GM20431 (cell line): ENCODE data around the gene CYP51A1.
"Not testable (repeated sequence)": the region's sequence is repeated elsewhere in the genome, so short reads cannot be mapped to it uniquely, and the experiment has no call there.

Source experiments
- in situ Hi-C: fragments of 300-500 bp; cut with MseI, MboI; formaldehyde crosslinking; loops from one replicate; pipeline ENCODE4 v1.15.0; 2020; ENCODE audit warnings: low sequenced_read_pairs; ENCODE audit not compliant: unreplicated experiment

CYP51A1 gene

DNA sequence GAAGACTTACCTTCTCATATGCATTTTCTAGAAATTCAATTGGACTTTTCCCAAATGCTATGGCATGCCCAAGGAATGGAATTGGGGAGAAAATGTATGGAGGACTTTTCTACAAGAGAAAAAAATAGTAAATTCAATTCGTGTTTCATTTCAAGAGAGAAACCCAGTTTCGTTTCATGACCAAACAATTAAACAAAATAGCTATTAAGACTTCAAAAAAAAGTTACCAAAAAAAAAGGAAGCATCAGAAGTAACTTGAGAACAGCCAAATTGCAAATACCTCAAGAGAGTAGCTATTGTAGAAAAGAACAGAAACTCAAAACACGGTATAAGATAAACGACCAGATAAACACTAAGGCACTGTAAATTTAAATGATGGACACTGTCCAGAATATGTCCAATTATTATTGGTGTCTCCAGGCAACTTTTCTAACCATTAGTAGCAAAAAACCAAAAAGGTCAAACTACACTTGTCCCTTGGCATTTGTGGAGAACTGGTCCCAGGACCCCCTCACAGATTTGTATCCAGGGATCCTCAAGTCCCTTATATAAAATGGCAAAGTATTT lies 2.4 kb downstream of the CYP51A1 start:
- in situ Hi-C loops, result no loop called here

DNA sequence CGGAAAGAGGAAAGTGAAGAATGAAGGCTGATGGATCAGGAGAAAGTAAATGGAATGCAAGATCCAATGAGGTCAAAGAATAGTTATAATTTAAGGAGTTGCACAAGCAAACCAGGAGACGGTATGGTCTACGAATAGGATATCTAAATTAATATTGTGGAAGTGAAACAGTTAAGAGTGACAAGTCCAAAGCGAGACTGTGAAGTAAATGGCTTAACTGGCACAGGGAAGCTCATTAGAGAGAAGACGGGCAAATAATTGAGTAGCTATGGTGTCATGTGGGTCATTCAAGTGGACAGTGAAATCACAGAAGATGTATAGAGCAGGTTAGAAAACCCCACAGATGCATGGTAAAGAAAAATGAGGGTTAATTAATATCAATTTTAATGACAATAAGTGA lies 3.2 kb downstream of the CYP51A1 start:
- in situ Hi-C loops, result no loop called here

DNA sequence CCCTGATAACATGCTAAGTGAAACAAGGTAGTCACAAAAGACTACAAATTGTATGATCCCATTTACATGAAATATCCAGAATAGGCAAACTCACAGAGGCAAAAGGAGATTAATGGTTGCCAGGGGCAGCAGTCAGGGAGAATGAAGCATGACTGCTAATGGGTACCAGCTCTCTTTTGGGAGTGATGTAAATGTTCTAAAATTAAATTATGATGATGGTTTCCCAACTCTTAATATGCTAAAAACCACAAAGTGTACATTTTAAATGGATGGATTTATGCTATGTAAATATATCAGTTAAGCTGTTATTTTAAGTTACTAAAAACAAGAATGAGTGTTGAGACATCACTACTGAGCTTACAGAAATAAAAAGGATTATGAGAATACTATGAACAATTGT lies 12.6 kb downstream of the CYP51A1 start:
- in situ Hi-C loops, result no loop called here

DNA sequence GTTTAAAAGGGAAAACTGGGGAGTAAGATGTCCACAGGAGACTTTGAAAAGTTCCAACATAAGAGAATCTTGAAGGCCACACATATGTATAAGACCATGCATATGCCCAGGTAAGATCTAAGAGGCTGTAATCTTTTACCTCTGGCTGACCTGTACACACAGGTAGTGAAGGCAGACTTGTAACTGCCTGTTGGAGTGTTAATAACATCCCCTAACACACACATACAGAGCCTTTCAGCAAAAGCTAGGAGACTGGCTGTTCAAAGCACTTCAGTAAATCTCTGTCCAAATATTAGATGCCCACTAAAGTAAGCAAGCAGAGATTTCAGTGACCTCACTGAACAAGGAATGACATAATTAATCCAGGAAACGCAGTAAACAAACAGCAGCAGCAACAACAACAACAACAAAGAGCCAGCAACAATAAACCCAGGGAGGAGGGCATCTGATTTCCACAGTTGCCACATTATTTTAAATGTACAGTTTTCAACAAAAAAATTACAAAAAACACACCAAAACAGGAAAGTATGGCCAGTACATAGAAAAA lies 15.0 kb downstream of the CYP51A1 start:
- in situ Hi-C loops, result no loop called here

DNA sequence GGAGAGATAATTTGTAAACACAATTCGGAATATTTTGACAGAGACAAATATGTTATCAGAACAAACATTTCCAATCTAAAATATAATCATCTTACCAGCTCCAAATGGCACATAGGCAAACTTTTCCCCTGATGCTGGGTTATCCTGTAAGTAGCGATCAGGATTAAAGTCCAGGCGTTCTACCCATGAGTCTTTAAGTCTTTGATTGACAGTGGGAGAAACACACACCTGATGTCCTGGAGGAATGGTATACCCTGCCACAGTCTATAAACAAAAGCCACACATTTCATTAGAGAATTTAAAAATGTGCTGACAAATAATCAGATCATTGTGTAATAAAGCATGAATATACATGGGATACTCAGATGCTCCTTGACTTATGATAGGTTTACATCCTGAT lies 17.3 kb downstream of the CYP51A1 start:
- in situ Hi-C loops, result no loop called here

DNA sequence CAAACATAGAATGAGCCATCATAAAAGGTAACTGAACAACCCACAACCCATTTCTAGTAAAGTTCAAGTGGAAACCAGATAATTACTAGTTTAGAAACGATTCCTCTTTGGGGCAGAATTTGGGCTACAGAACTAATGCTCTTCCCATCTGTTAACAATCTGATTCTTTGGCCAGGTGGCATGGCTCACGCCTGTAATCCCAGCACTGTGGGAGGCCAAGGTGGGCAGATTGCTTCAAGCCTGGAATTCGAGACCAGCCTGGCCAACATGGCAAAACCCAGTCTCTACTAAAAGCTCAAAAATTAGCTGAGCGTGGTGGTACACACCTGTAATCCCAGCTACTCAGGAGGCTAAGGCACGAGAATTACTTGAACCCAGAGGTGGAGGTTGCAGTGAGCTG lies 18.5 kb downstream of the CYP51A1 start:
- in situ Hi-C loops, result no loop called here

DNA sequence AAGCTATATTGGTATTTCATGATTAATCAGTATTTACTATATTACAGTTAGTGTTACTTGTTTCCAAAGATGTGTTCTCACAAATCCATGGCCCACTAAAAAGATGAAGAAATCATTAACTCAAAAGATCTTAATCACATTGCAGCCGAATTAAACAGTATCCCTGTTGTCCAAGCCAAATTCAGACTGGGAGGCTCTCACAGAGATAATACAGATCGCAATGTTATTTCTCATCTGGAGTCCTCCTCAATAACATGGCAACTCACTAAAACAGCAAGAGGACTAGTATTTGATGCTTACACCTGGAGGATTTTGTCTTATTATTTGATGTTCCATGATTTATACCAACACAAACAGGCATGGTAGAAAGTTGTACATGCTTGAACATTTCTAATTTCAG lies 23.4 kb downstream of the CYP51A1 start:
- in situ Hi-C loops, result no loop called here

DNA sequence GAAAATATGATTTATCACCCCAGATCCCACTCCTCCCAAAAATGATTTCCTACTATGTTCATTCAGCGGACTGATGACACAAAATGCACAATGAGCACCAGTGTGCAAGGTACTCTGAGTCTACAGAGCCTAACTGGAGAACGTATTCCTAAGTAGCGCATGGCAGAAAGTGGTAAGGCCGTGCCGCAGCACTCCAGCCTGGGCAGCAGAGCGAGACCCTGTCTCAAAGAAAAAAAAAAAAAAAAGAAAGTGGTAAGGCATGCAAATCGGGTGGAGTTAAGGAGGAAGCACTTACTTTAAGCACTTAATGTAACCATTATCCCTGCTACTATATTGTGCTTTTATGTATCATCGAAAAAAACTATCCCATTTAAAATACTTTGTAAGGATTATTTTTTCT lies 25.5 kb downstream of the CYP51A1 start:
- in situ Hi-C loops, result no loop called here

DNA sequence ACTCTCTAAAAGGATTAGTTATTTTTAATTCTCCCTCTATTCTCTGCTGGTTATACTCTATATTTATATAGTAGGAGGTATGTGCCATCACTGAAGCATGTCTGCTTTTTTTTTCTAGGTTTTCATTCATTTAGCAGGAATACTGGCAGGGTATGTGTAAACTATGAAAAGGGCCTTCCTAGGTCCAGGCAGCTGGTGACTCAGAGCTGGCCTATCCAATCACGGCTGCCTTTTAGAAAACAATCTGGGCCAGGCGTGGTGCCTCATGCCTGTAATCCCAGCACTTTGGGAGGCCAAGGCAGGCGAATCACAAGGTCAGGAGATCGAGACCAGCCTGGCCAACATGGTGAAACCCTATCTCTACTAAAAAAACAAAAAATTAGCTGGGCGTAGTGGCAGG lies 31.4 kb downstream of the CYP51A1 start:
- in situ Hi-C loops, result not testable (repeated sequence)

DNA sequence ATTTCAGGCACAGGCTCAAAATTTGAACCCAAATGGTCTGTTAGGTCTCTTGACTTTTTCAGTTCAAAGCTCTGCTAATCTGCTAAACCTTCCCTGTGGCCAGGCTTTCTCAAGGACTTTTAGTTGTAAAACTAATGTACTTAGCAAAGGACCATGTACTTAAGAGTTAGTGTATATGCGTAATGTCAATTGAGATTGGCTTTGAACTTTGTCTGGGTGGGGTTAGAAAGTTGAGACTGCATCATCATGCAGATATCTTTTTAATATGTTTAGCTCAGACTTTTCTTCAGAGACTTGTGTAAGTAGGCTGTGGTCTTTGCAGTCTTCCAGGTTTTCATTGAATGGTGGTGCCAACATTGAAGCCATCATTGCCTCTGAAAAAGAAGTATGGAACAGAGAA lies 33.7 kb downstream of the CYP51A1 start:
- in situ Hi-C loops, result no loop called here

DNA sequence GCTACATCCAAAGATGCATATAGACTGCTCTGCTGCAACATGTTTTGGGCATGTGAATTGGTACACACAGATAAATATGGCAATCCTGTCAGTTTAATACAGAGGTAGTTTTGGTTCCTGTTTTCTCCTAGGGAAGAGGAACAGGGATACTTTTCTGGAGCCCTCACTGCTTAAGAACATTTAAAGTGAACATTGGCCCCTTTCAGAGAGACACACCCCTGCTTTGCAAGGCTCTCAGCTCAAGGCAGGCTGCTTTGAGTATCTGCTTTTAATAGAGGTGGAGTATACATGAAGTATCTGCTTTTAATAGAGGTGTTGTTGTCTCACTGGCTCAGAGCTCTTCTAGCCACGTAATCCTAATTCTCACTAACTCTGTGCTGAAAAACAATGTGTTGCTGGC lies 38.9 kb downstream of the CYP51A1 start:
- in situ Hi-C loops, result no loop called here

DNA sequence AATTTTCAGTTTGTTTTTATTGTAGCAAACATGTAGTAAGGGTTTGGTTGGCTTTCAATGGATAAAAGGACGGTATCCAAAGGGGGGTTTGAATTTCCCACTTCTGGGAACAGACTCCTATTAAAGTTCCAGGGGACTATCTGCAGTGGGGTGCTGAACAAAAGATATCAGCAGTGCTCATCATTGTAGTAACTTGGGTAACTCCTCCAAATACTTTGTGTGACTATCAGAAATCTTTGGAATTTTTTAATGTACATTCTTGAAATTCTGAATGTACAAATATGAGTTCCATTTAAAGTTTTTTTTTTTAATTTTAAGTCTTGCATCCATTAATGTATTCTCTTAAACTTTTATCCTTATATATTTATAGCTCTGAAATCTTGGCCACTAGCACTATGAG lies 42.1 kb downstream of the CYP51A1 start:
- in situ Hi-C loops, result no loop called here

DNA sequence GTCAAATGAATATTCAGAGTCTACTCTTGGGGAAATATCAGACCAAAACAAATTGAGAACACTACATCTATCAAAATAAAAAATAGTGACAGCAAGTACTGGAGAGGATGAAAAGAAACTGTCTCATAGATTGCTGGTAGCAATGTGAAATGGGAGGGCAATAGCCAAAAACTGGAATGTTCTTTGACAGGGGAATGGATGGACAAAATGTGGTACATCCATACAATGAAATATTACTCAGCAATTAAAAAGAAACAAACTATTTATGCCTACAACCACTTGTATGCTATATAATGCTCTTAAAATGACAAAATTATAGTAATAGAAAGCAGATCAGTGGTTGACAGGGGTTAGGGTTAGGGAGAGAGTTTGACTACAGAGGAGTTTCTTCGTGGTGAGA lies 46.0 kb downstream of the CYP51A1 start:
- in situ Hi-C loops, result no loop called here

DNA sequence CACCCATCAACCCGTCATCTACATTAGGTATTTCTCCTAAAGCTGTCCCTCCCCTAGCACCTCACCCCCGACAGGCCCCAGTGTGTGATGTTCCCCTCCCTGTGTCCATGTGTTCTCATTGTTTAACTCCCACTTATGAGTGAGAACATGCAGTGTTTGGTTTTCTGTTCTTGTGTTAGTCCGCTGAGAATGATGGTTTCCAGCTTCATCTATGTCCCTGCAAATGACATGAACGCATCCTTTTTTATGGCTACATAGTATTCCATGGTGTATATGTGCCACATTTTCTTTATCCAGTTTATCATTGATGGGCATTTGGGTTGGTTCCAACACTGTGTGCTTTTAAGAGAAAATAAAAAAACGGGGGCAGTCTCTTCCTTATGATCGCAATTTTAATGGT lies 50.4 kb downstream of the CYP51A1 start:
- in situ Hi-C loops, result not testable (repeated sequence)

DNA sequence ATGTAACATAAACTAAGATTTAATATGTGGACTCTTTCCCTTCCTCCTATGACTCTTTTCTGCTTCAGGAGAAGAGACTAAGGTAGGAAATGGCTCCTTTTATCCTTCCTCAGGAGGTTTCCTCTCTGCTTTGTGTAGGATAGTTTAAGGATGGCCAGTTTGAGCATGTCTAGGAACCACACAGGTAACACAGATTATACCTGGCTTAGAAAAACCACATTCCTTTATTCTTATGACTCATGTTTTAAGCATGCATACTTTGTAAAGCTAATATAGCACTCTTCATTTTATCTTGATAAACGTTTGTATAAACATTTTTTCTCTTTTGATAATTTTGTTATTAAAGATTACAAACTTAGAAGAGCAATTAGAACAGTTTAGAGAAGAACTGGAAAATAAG lies 57.8 kb downstream of the CYP51A1 start:
- in situ Hi-C loops, result no loop called here

DNA sequence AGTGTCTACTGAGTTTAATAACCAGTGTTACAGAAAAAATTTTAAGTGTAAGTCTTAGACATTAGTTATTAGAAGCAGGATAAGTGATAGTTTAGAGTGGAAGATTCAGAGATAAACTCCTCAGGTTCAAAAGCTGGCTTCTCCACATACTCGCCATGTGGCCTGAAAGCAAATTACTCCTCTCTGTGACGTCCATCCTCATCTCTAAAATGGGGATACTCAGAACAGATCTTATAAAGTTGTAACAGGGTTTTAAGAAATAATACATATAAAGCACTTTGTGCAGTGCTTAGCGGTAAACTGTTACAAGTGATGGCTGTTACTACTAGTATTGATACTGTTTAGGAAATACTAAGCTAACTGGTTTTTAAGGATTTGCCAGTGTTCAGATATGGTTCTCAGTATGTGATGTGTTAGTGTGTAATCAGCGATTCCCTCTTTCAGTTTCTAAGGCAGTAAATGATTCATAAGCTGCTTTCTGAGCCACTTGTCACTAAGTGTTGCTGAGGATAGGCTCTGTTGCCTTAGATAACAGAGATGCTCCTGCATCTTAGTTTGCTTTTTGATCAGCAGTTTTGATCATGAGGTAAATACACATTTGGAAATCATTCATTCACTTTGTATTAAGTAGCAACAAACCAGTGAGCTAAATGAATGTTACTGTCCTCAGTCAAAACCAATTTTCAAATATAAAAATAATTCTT lies 58.7 kb downstream of the CYP51A1 start:
- in situ Hi-C loops, result no loop called here

DNA sequence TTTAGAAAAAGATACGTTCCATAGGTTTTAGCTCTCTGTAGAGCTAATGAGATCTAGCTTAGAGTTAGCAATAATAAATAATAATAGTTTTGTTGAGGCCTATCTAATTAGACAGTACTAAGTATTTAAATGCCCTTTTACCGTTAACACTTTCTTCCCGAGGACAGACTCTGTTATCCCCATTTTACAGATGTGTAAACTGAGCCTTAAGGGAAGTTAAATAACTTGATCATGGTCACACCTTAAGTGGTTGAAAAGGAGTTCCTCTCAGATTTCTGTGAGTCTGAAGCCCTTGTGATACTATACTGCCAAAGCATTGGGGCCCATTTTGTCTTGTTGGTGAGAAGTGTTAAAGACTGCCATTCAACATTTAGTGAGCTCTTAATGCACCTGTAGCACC lies 61.6 kb downstream of the CYP51A1 start:
- in situ Hi-C loops, result no loop called here

DNA sequence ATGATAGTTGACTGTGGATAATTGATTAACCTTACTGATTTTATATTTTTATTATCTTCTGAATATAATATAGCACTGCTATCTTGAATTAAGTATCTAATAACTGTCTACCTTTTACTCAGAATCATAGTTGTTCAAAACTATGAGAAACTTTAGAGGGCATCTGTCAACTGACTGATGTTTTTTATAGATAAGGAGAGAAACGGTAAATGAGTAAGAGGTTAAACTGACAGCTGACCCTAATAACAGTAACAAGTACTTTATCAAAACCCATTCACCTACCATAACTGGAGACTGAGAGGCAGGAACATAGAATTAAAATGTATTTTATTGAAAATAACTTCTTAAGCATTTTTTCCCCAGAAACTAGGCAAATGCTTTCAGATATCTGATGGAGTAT lies 62.2 kb downstream of the CYP51A1 start:
- in situ Hi-C loops, result no loop called here

DNA sequence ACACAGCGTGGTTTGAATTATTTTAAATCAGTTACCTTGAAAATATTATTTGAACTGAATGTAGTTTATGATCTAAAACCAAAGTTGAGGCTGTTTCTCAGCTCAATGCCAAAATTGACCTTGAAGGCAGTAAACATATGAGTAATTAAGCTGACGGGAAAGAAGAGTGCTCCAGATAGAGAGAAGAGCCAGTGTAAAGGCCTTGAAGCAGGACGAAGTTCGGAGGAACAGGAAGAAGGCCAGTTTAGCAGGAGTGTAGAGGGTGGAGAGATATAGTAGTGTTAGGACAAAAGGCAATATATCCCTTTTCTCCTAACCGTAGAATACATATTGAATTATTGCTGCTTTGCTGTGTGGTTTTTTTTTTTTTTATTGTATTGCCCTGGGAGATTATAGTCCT lies 63.2 kb downstream of the CYP51A1 start:
- in situ Hi-C loops, result no loop called here

DNA sequence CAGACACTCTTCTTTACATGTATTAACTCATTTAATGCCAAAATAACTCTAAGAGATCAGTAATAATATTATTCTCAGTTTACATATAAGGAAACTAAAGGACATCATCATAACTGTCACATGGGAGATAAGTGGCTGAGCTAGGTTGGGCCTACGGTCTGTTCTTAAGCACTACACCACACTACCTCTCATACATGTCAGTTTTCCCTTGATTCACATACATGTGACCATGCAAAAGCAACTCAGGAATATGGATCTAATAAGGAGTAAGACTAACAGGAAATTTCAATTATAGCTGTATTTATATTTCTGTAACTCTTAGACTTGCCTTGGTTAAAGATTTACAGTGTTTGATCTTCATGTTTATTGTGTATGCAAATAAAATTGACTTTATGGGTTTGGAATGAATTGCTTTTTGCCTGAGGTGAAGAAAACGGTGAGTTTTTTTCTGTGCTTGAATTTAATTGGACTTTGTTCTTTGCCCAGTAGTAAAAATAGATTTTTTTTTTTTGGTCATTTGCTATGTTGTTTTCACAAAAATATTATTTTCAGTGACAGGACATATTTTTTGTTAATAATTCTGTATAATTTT lies 69.7 kb downstream of the CYP51A1 start:
- in situ Hi-C loops, result no loop called here
